A549 (cell line): ENCODE measurements around the gene FAM53B. TPM values are rescaled to one million over a fixed set of nuclear protein-coding genes. Genes with fewer than 3 reads are reported as not detected.

Experiments
- ATAC-seq, 2 experiments: fragments of 200-7000 bp in 1 of 2; fragments of >200 bp in 1 of 2; cut with Nextera tagmentation in 1 of 2; cut with Tn5 transposase in 1 of 2; 3 replicates each; pipeline versions ENCODE4 v1.8.0 to v1.9.1; 2018 to 2020; ENCODE audit warnings: mild to moderate bottlenecking in 1 of 2, moderate library complexity in 1 of 2
- CTCF ChIA-PET: fragments of 300-600 bp; sonication (Branson Sonifier 250); formaldehyde crosslinking; extraction: SDS; loops from one replicate; lab custom pipeline; 2021; ENCODE audit warnings: antibody characterized with exemption, inconsistent platforms; lab: Yijun Ruan, JAX
- POLR2A ChIA-PET: fragments of 350-600 bp; formaldehyde crosslinking; extraction: SDS; loops from one replicate; lab custom pipeline; 2021; ENCODE audit warnings: antibody characterized with exemption, inconsistent platforms; lab: Yijun Ruan, JAX
- DNase-seq, 2 experiments: peaks; one replicate each; pipeline versions ENCODE4 v3.0.0 to v3.0.0-alpha.2; 2011 to 2016; ENCODE audit warnings: low read depth in 1 of 2, low spot score in 1 of 2
- FAIRE-seq: peaks from 2 replicates; lab custom pipeline; 2011; peaks lifted over from hg19 to GRCh38; lab: Jason Lieb, UNC
- H3K27ac ChIP-seq, 2 experiments: fragments of >200 bp; sonication (Bioruptor Twin); formaldehyde crosslinking; 3 replicates each; pipeline ENCODE4 v1.5.1; 2016 to 2017
- H3K4me1 ChIP-seq: fragments of >200 bp; sonication (Bioruptor Twin); formaldehyde crosslinking; 3 replicates; pipeline ENCODE4 v1.6.1; 2016
- H3K4me2 ChIP-seq: fragments of >200 bp; sonication (Bioruptor Twin); formaldehyde crosslinking; 3 replicates; pipeline ENCODE4 v1.6.1; 2016
- H3K4me3 ChIP-seq: fragments of >200 bp; sonication (Bioruptor Twin); formaldehyde crosslinking; 3 replicates; pipeline ENCODE4 v1.5.1; 2016
- H3K9me3 ChIP-seq: fragments of >200 bp; sonication (Bioruptor Twin); formaldehyde crosslinking; 3 replicates; pipeline ENCODE4 v1.6.1; 2016
- CBX2 ChIP-seq: fragments of 200-600 bp; sonication (generic); IDR thresholded peaks from 2 replicates; pipeline ENCODE4 v1.6.1; 2016; ENCODE audit warnings: low read depth, mild to moderate bottlenecking, borderline replicate concordance
- EHMT2 ChIP-seq: fragments of 200-600 bp; sonication (generic); IDR thresholded peaks from 2 replicates; pipeline ENCODE4 v1.6.1; 2016; ENCODE audit warnings: antibody characterized with exemption, low read depth, mild to moderate bottlenecking, moderate library complexity
- KDM5A ChIP-seq: fragments of 200-600 bp; sonication (generic); IDR thresholded peaks from 2 replicates; pipeline ENCODE4 v1.6.1; 2016; ENCODE audit warnings: antibody characterized with exemption, mild to moderate bottlenecking
- MAX ChIP-seq: IDR thresholded peaks from 2 replicates; pipeline ENCODE4 v1.6.1; 2012
- MAZ ChIP-seq: fragments of 150-350 bp; IDR thresholded peaks from 2 replicates; pipeline ENCODE4 v1.6.1; 2014; ENCODE audit warnings: antibody characterized with exemption, low read depth, low read length, borderline replicate concordance
- POLR2A ChIP-seq: IDR thresholded peaks from 2 replicates; pipeline ENCODE4 v1.6.1; 2012; ENCODE audit warnings: mild to moderate bottlenecking, low read length
- POLR2AphosphoS2 ChIP-seq: conservative IDR thresholded peaks from 2 replicates; pipeline ENCODE4 v1.6.1; 2012; ENCODE audit warnings: low read length, improper control_type of control experiment, inconsistent platforms
- RAD21 ChIP-seq, 2 experiments: fragments of >200 bp in 1 of 2; sonication (Bioruptor Twin) in 1 of 2; formaldehyde crosslinking in 1 of 2; IDR thresholded peaks in 1 of 2; conservative IDR thresholded peaks in 1 of 2; 2 replicates in 1 of 2; 3 replicates in 1 of 2; pipeline ENCODE4 v1.6.1; 2012 to 2018; ENCODE audit warnings: inconsistent platforms in 1 of 2
- RCOR1 ChIP-seq: fragments of 150-350 bp; IDR thresholded peaks from 2 replicates; pipeline ENCODE4 v1.6.1; 2014; ENCODE audit warnings: antibody characterized with exemption, low read length, low read depth
- SMC3 ChIP-seq: fragments of >200 bp; sonication (Bioruptor Twin); formaldehyde crosslinking; IDR thresholded peaks from 3 replicates; pipeline ENCODE4 v1.6.1; 2018; ENCODE audit warnings: inconsistent platforms
- ZC3H11A ChIP-seq: fragments of 450-650 bp; IDR thresholded peaks from 2 replicates; pipeline ENCODE4 v1.6.1; 2014; ENCODE audit warnings: antibody characterized with exemption, mild to moderate bottlenecking
- ZNF302 ChIP-seq: fragments of 250-450 bp; sonication (Bioruptor Pico); IDR thresholded peaks from 2 replicates; pipeline ENCODE4 v1.9.0; 2021; ENCODE audit warnings: inconsistent platforms, mild to moderate bottlenecking, moderate library complexity
- WGBS: methylation state at CpG from one replicate; pipeline ENCODE4 v1.1.6; 2017; ENCODE audit errors: missing lambda C conversion rate; 5-methylcytosine and 5-hydroxymethylcytosine counted together
- polyA plus RNA-seq, 4 experiments: library from polyadenylated mRNA; depleted of rRNA in 3 of 4; stranded (reverse); fragments of >200 nt; fragmentation: RNase III in 1 of 4; extraction: RNeasy Plus Mini Kit Qiagen cat#74134 plus additional on column Dnase treatment in 1 of 4; gene quantifications; 2 replicates in 3 of 4; 3 replicates in 1 of 4; pipeline ENCODE4 v1.2.3, GENCODE V29; 2011 to 2017
- TF ChIP-seq, protein P1 (sequence below): fragments of >200 bp; sonication (Bioruptor Twin); formaldehyde crosslinking; IDR thresholded peaks from 3 replicates; pipeline ENCODE4 v1.5.1; 2016
- TF ChIP-seq, protein P2 (sequence below): fragments of 250-450 bp; sonication (Bioruptor Pico); IDR thresholded peaks from 2 replicates; pipeline ENCODE4 v1.5.0; 2021; ENCODE audit warnings: mild to moderate bottlenecking, moderate library complexity, borderline replicate concordance
- TF ChIP-seq, protein P3 (sequence below): IDR thresholded peaks from 2 replicates; pipeline ENCODE4 v1.6.1; 2012; ENCODE audit warnings: low read depth, borderline replicate concordance

Gene FAM53B
- polyA plus RNA-seq, 2 of the 4 experiments (the other 2 are of a cell fraction): 5.1 to 8.5 TPM

GRCh38 chr10:124742413-124743190 is 1.6 kb downstream of the FAM53B start:
- peak; percentile 28 to 65; a peak in 4 of 6 replicates for ATAC-seq
- POLR2A ChIA-PET: interaction anchor here (0.5 to 1.0 kb wide), 3 partner anchors 49 to 747 kb away, joined by 3 to 4 read pairs (median 3); partner anchors contain the start of gene EEF1AKMT2
- TF ChIP-seq, protein P1, sequence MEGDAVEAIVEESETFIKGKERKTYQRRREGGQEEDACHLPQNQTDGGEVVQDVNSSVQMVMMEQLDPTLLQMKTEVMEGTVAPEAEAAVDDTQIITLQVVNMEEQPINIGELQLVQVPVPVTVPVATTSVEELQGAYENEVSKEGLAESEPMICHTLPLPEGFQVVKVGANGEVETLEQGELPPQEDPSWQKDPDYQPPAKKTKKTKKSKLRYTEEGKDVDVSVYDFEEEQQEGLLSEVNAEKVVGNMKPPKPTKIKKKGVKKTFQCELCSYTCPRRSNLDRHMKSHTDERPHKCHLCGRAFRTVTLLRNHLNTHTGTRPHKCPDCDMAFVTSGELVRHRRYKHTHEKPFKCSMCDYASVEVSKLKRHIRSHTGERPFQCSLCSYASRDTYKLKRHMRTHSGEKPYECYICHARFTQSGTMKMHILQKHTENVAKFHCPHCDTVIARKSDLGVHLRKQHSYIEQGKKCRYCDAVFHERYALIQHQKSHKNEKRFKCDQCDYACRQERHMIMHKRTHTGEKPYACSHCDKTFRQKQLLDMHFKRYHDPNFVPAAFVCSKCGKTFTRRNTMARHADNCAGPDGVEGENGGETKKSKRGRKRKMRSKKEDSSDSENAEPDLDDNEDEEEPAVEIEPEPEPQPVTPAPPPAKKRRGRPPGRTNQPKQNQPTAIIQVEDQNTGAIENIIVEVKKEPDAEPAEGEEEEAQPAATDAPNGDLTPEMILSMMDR: peak; percentile 35; the same call in 2 of the 3 replicates
- TF ChIP-seq POLR2A (no peak), MAX (0 out of 2 replicates have a peak, but pooled peaks have one; percentile 15)
- TF ChIP-seq, all 56 proteins: peak for 2
- H3K4me3 ChIP-seq: peak overlapping the region; percentile 84
- DNase-seq: peak; percentile 47 to 54
- H3K4me2 ChIP-seq: peak overlapping the region; percentile 87
- peaks cover 32% of the 10 kb centered on the region for H3K4me1 ChIP-seq
- CTCF ChIA-PET: interaction anchor here (0.6 to 6.8 kb wide), 16 partner anchors 8 to 1137 kb away, joined by 3 to 96 read pairs (median 4); no protein-coding TSS in a partner anchor
- H3K9me3 ChIP-seq: no peaks in the 10 kb centered on the region
- peak overlapping the region; percentile 87 to 95 for H3K27ac ChIP-seq
- no peak for FAIRE-seq
- 32% methylated on average over 33 of the region's 42 CpGs for WGBS

- WGBS: 76% methylated on average over 9 of the region's 9 CpGs
- DNase-seq: no peak
- Histone ChIP-seq H3K4me2 (peak overlapping the region; percentile 87), H3K4me1 (peaks cover 38% of the 10 kb centered on the region), H3K9me3 (no peaks in the 10 kb centered on the region), H3K4me3 (no peak overlapping the region), H3K27ac (no peak overlapping the region)
- CTCF ChIA-PET: interaction anchor here (0.6 to 6.8 kb wide), 28 partner anchors 9 to 1137 kb away, joined by 3 to 96 read pairs (median 4); no protein-coding TSS in a partner anchor
- POLR2A ChIA-PET: interaction anchor here (1.0 to 1.1 kb wide), 2 partner anchors 212 to 324 kb away, joined by 3 to 5 read pairs; no protein-coding TSS in a partner anchor
- no peak for ATAC-seq
- no peak for FAIRE-seq
- TF ChIP-seq ZC3H11A (no peak), POLR2A (no peak), CBX2 (no peak), POLR2AphosphoS2 (no peak), RCOR1 (no peak), ZNF302 (CRISPR knock-in tag) (no peak), KDM5A (no peak)
- TF ChIP-seq, protein P2, sequence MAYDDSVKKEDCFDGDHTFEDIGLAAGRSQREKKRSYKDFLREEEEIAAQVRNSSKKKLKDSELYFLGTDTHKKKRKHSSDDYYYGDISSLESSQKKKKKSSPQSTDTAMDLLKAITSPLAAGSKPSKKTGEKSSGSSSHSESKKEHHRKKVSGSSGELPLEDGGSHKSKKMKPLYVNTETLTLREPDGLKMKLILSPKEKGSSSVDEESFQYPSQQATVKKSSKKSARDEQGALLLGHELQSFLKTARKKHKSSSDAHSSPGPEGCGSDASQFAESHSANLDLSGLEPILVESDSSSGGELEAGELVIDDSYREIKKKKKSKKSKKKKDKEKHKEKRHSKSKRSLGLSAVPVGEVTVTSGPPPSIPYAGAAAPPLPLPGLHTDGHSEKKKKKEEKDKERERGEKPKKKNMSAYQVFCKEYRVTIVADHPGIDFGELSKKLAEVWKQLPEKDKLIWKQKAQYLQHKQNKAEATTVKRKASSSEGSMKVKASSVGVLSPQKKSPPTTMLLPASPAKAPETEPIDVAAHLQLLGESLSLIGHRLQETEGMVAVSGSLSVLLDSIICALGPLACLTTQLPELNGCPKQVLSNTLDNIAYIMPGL (CRISPR knock-in tag): no peak
- TF ChIP-seq, all 56 proteins: peak for 0
Observed at GRCh38 chr10:124741922-124742412, 2.2 kb downstream of the FAM53B start.

- CTCF ChIA-PET: interaction anchor here (0.6 to 6.8 kb wide), 29 partner anchors 9 to 747 kb away, joined by 3 to 96 read pairs (median 4); no protein-coding TSS in a partner anchor
- POLR2A ChIA-PET: interaction anchor here (1.0 to 1.1 kb wide), 2 partner anchors 211 to 323 kb away, joined by 3 to 5 read pairs; no protein-coding TSS in a partner anchor
- Histone ChIP-seq H3K4me1 (peaks cover 44% of the 10 kb centered on the region), H3K4me3 (no peak overlapping the region), H3K27ac (no peak overlapping the region), H3K9me3 (no peaks in the 10 kb centered on the region), H3K4me2 (0 out of 3 replicates have a peak overlapping the region, but pooled peaks have one; percentile 13)
- DNase-seq: peak; percentile 71 to 87
- 41% methylated on average over 13 of the region's 13 CpGs for WGBS
- peak; percentile 47 to 79; a peak in 5 of 6 replicates for ATAC-seq
- FAIRE-seq: no peak
- peak; percentile 66 to 71 for TF ChIP-seq RAD21 (conservative IDR thresholded peaks at IDR 0.05 in 1 of 2, IDR thresholded peaks at IDR 0.05 in 1 of 2)
- TF ChIP-seq, protein P1: peak; percentile 78
- TF ChIP-seq SMC3: peak; percentile 68
- TF ChIP-seq MAZ: no peak
- TF ChIP-seq, protein P3, sequence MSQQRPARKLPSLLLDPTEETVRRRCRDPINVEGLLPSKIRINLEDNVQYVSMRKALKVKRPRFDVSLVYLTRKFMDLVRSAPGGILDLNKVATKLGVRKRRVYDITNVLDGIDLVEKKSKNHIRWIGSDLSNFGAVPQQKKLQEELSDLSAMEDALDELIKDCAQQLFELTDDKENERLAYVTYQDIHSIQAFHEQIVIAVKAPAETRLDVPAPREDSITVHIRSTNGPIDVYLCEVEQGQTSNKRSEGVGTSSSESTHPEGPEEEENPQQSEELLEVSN: peak; percentile 29; the same call in 1 of the 2 replicates
- no peak for TF ChIP-seq EHMT2
Observed at GRCh38 chr10:124741281-124741921, 2.8 kb downstream of the FAM53B start.
